Bone marrow (tissue), 2 donors: ENCODE measurements around the gene FOXO1.

Source experiments
- DNase-seq, 2 donors: peaks; one replicate each; lab custom pipeline; 2025; lab: John Stamatoyannopoulos, UW

FOXO1 gene

GRCh38 chr13:40506592-40507446, 159.6 kb downstream of the FOXO1 start:
- no peak for DNase-seq
